Measurements from ENCODE around the gene CRACDL. TPM values are rescaled to one million over a fixed set of nuclear protein-coding genes. Genes with fewer than 3 reads are reported as not detected.

CRACDL gene
- total RNA-seq, 4 donors from 2014 or later = 5.2 to 10.6 (median 8.1) TPM

DNA sequence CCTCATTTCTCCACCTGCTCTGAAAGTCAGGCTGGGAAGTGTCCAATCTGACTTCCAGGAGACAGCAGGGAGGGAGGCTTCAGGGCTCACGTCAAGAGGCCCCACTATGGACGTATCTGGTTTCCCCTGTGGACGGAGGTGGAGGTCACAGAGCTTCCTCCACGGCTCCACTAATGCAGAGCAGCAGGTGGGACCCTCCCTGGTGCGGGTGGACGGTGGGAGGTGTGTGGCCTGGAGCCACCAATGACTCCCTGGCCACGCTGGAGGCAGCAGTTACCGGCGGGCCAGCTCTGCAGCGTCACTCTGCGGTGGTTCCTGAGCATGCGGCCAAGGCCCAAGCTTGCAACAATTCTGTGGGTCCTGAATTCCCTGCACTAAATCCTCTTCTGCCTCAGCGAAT lies 9.0 kb downstream of the CRACDL start:
- intact Hi-C loops (cut with DNase I) = no loop called here
- no peaks in the 10 kb centered on the region for H3K4me1 ChIP-seq
- no peaks in the 10 kb centered on the region for H3K36me3 ChIP-seq
- H3K27me3 ChIP-seq = no peaks in the 10 kb centered on the region
- TF ChIP-seq POLR2A (IDR thresholded peaks at IDR 0.05) = no peak
- TF ChIP-seq, protein P1, sequence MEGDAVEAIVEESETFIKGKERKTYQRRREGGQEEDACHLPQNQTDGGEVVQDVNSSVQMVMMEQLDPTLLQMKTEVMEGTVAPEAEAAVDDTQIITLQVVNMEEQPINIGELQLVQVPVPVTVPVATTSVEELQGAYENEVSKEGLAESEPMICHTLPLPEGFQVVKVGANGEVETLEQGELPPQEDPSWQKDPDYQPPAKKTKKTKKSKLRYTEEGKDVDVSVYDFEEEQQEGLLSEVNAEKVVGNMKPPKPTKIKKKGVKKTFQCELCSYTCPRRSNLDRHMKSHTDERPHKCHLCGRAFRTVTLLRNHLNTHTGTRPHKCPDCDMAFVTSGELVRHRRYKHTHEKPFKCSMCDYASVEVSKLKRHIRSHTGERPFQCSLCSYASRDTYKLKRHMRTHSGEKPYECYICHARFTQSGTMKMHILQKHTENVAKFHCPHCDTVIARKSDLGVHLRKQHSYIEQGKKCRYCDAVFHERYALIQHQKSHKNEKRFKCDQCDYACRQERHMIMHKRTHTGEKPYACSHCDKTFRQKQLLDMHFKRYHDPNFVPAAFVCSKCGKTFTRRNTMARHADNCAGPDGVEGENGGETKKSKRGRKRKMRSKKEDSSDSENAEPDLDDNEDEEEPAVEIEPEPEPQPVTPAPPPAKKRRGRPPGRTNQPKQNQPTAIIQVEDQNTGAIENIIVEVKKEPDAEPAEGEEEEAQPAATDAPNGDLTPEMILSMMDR (IDR thresholded peaks at IDR 0.05) = no peak
- H3K9me3 ChIP-seq = no peaks in the 10 kb centered on the region
- 85 to 94% methylated on average over 12 to 13 of the region's 13 CpGs for WGBS, 2 donors
- H3K4me3 ChIP-seq (replicated peaks in 1 of 3) = no peak overlapping the region
- no peak overlapping the region for H3K27ac ChIP-seq
- no peak for DNase-seq

DNA sequence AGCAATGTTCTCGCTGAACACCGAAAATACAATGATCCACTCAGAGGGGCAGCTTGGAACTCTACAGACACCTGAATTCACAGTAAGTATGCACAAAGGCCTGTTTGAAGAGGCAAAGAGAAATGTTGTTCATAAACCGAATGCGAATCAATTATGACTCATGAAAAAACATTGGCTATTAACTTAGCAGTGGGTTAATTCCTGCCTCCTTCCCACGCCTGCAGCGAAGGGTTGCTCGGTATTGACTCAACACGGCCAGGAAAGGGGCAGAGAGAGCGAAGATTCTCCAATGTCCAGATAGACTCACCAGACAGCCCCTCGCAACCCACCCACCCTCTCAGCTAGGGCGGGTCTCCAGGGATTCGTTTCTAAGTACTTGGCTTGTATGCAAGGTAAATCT lies 9.4 kb downstream of the CRACDL start:
- Histone ChIP-seq H3K36me3 (no peaks in the 10 kb centered on the region), H3K27ac (no peak overlapping the region), H3K4me3 (replicated peaks in 1 of 3) (no peak overlapping the region), H3K9me3 (no peaks in the 10 kb centered on the region), H3K4me1 (no peaks in the 10 kb centered on the region), H3K27me3 (no peaks in the 10 kb centered on the region)
- TF ChIP-seq, protein P1 (IDR thresholded peaks at IDR 0.05) = no peak
- no peak for TF ChIP-seq POLR2A (IDR thresholded peaks at IDR 0.05)
- intact Hi-C loops (cut with DNase I) = no loop called here
- WGBS, 2 donors = 83 to 84% methylated on average over 12 of the region's 12 CpGs
- DNase-seq = no peak

DNA sequence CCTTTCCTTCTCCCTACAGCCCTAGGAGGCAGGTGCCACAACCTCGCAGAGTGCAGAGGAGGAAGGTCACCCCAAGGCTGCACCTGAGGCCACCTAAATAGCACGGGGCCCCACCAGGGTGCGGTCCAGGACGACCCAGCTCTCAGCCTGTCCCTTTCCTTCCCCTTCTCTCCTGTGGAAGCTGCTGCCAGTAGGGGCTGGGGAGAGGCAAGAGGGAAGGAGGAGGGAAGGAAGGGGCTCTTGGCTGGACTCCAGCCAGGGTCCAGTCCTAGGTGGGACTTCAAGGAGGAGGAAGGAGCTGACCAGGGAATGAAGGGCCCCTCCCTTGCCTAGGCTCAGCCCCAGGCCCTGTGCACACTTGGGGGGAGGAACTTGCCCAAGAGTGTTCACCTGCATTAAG lies 11.1 kb downstream of the CRACDL start:
- Histone ChIP-seq H3K27ac (no peak overlapping the region), H3K27me3 (no peaks in the 10 kb centered on the region), H3K9me3 (no peaks in the 10 kb centered on the region), H3K36me3 (no peaks in the 10 kb centered on the region), H3K4me1 (no peaks in the 10 kb centered on the region), H3K4me3 (replicated peaks in 1 of 3) (no peak overlapping the region)
- intact Hi-C loops (cut with DNase I) = no loop called here
- 46 to 49% methylated on average over 4 of the region's 4 CpGs for whole genome bisulfite sequencing, 2 donors
- TF ChIP-seq POLR2A (IDR thresholded peaks at IDR 0.05) = no peak
- TF ChIP-seq, protein P1 (IDR thresholded peaks at IDR 0.05) = no peak
- DNase-seq = no peak

DNA sequence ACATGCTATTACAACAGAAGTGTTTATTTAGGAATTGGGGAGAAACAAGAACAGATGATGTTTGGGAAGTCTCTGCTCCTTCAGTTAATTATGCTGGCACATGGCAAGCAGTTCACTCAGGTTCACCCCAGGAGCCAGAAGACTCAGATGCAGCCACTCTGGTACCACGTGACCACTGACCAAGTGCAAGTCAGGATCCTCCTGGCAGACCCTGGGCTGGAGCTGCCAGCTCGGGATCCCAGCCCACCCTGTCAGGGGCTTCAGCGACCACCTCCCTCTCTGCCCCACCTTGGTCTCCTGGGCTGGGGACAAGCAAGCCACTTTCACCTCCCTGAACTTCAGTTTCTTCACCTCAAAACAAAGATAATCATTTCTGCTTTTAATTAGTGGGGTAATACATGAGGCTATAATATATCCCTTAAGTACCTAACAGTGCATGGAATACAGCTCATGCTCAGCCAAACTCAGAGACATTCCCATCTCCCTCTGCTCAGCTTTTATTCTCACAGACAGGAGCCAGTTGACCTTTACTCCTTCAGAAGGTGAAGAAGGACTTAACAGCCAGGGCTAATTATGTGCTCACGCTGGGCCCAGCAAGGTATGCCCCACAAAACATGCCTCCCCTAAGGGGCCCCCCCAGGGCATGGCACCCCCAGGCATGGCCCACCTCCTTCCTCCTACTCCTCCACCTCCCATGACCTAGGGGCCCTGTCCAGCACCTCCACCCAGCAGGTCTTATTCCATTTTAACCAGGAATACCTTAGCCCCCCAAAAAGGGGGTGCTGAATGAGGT lies 11.8 kb downstream of the CRACDL start:
- DNase-seq = no peak
- Histone ChIP-seq H3K9me3 (no peaks in the 10 kb centered on the region), H3K36me3 (no peaks in the 10 kb centered on the region), H3K27me3 (no peaks in the 10 kb centered on the region), H3K27ac (no peak overlapping the region), H3K4me3 (replicated peaks in 1 of 3) (no peak overlapping the region), H3K4me1 (no peaks in the 10 kb centered on the region)
- 87 to 89% methylated on average over 4 of the region's 4 CpGs for WGBS, 2 donors
- TF ChIP-seq, protein P1 (IDR thresholded peaks at IDR 0.05) = no peak
- no peak for TF ChIP-seq POLR2A (IDR thresholded peaks at IDR 0.05)
- intact Hi-C loops (cut with DNase I) = no loop called here

DNA sequence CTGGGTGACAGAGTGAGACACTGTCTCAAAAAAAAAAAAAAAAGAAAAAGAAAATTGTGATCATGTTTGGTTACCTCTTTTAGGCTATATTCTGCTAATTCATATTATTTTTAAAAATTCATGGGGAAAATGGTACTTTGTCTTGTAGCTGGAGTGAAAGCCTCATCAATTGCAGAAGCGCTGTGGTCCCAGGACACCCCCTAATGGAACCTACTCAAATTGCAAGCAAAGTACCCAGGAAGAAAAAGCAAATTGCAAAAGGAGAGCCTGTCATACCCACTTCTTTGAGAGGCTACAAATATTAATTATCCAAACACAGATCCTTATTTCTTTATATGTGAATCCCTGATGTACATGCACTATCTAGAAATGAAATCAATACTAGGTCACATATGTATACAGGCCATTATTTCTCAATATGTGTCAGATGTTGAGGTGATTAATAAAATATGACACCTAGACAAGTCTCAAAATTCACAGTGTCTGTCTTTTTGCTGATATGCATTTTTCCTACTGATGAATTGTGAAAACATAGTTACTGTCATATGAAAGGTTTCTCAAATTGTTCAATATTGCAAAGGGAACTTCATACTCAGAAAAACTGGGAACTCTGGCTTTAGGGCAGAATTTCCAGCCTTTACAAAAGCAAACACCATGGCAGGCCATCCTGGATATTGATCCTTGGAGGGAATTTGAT lies 12.6 kb downstream of the CRACDL start:
- intact Hi-C loops (cut with DNase I) = no loop called here
- DNase-seq = no peak
- H3K36me3 ChIP-seq = no peaks in the 10 kb centered on the region
- no peak for TF ChIP-seq POLR2A (IDR thresholded peaks at IDR 0.05)
- TF ChIP-seq, protein P1 (IDR thresholded peaks at IDR 0.05) = no peak
- no peaks in the 10 kb centered on the region for H3K9me3 ChIP-seq
- H3K27ac ChIP-seq = no peak overlapping the region
- 88 to 93% methylated on average over 1 of the region's 1 CpG for WGBS, 2 donors
- no peak overlapping the region for H3K4me3 ChIP-seq (replicated peaks in 1 of 3)
- no peaks in the 10 kb centered on the region for H3K4me1 ChIP-seq
- H3K27me3 ChIP-seq = no peaks in the 10 kb centered on the region
